Measurements from ENCODE around the gene AMPD3. TPM values are rescaled to one million over a fixed set of nuclear protein-coding genes. Genes with fewer than 3 reads are reported as not detected.

Gene AMPD3
- total RNA-seq, 1 donor from 2014 or later, result 7.1 TPM

DNA sequence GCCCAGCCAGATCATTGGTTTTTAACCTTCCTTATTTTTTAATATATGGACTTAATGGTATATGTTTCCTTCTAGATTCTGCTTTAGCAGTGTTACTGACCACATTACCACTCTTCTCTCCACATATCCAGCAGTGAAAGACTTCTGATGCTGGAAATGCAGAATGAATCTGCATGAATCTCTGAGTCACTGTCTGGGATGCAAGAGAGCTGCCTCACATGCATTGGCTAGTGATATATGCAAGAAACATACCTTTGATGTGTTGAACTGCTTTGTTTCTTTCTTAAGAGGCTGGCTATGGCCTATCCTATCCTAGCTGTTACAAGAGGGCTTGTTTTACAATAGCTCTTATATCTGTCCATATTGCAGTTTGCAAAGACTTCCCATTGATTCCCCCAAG is 16.6 kb upstream of the AMPD3 start:
- no peak for DNase-seq (ENCODE audit: low read depth)
- no peak overlapping the region for H3K4me3 ChIP-seq (ENCODE audit: low read depth, low read length)
- TF ChIP-seq, protein P1, sequence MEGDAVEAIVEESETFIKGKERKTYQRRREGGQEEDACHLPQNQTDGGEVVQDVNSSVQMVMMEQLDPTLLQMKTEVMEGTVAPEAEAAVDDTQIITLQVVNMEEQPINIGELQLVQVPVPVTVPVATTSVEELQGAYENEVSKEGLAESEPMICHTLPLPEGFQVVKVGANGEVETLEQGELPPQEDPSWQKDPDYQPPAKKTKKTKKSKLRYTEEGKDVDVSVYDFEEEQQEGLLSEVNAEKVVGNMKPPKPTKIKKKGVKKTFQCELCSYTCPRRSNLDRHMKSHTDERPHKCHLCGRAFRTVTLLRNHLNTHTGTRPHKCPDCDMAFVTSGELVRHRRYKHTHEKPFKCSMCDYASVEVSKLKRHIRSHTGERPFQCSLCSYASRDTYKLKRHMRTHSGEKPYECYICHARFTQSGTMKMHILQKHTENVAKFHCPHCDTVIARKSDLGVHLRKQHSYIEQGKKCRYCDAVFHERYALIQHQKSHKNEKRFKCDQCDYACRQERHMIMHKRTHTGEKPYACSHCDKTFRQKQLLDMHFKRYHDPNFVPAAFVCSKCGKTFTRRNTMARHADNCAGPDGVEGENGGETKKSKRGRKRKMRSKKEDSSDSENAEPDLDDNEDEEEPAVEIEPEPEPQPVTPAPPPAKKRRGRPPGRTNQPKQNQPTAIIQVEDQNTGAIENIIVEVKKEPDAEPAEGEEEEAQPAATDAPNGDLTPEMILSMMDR (conservative IDR thresholded peaks at IDR 0.05; ENCODE audit: low read depth, low read length), result no peak

DNA sequence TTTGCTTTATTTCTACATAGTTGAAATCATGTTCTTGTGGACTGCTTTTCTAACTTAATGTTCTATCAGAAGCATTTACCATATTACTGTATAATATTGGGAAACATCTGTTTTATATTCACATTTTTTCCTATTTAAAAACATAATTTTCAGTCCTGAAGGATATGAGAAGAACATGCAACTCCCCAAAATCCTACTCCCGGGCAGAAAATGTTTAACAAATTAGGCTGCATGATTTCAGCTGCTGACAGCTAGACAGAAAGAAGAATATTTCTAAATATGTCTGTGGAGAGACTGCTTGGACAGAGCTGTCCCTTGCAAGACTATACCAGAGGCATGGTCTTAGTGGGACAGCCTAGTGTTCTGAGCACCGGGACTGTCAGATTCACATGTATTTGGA is 15.7 kb upstream of the AMPD3 start:
- TF ChIP-seq, protein P1 (conservative IDR thresholded peaks at IDR 0.05; ENCODE audit: low read depth, low read length), result no peak
- no peak for DNase-seq (ENCODE audit: low read depth)

DNA sequence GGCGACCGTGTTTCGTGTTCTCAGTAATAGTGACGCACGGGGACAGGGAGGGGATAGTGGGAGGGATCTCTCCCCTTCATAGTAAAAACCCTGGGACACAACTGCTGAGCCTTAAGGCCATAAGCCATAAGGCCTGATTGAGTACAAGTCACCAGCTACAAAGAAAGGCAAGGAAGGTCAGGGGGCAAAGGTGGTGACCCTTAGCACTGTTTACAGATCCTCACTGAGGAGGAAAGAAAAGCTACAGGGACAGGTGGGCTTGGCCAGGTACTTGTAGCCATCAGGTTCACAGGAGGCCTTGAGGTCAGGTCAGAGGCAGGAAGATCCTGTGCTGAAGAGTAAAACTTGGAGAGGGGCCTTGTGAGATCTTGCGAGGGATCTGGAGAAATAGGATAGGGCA is 15.1 kb upstream of the AMPD3 start:
- TF ChIP-seq, protein P1 (conservative IDR thresholded peaks at IDR 0.05; ENCODE audit: low read depth, low read length), result no peak
- H3K4me3 ChIP-seq (ENCODE audit: low read depth, low read length), result no peak overlapping the region
- no peak for DNase-seq (ENCODE audit: low read depth)

More for the DNA sequence above, 15.7 kb upstream of the AMPD3 start:
- H3K4me3 ChIP-seq (ENCODE audit: low read depth, low read length), result no peak overlapping the region

DNA sequence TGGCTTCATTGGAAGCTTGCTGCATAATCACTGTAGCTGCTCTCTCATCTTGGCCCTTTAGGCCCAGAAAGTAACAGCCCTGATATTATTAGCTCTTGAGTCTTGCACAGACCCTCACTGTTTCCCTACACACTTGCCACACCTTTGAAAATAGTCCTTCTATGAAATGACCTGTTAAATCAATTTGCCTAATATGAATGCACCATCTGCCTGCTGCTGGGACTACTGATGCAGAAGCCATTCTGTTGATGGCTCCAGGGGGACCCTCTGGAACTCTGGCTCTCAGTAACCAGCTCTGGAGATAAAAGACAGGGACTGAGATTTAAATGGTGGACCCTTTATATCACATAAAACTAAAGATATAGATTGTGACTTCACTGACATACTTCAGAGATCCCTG is 14.7 kb upstream of the AMPD3 start:
- DNase-seq (ENCODE audit: low read depth), result no peak
- H3K4me3 ChIP-seq (ENCODE audit: low read depth, low read length), result no peak overlapping the region
- TF ChIP-seq, protein P1 (conservative IDR thresholded peaks at IDR 0.05; ENCODE audit: low read depth, low read length), result no peak

DNA sequence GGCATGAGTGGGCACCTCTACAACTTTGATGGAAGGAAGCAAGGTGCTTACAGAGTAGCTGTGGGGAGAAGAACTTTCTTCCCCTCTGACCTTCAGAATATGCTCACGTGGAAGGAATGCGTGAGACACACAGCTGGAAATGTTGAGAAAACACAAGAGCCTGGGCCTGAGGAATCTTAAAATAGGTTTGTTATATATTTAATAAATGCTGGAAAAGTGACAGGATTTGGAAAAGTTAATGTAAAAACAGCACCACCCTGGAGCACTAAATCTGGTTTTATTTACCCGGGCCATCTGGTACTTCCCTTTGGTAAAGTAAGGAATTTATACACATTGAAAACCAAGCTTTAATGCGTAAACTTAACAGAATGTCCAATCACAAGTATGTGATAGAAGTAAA is 14.0 kb upstream of the AMPD3 start:
- DNase-seq (ENCODE audit: low read depth), result no peak
- TF ChIP-seq, protein P1 (conservative IDR thresholded peaks at IDR 0.05; ENCODE audit: low read depth, low read length), result no peak
- no peak overlapping the region for H3K4me3 ChIP-seq (ENCODE audit: low read depth, low read length)

DNA sequence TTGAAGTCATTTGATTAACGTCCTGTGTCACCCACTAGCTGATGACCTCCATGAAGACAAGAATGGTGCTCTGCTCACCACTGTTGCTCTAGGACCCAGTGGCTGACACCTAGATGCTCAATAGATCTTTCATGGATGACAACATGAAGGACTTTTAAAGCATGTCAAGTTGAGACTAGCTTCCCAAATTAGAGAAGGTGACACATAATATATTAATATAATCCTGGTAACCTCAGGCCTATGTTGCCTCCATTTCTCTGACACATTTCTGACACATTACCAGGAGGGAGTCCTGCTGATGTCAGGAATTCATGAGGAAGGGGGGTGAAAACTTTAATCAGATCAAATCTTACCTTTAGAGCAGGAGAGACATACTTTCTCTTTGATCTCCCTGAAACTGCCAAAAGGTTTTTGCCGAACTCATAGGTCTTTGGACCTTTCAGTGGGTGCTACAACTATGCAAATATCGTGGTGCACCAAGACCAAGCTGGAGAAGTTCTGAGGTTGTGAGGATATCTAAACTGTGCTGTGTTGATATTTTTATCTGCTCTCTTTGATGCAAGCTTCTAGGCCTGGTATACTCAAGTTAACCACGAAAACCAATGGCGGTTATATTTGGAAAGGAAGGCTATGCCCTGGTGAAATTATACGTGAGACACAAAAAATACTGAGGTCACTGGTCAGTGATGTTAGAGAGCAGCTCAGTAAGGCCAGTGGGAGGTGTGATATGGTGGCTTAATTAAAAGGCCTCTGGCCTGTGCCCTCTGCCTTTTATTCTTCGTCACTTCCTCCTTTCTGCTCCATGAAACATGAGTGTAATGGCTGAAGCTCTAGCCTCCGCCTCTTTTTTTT is 13.2 kb upstream of the AMPD3 start:
- TF ChIP-seq, protein P1 (conservative IDR thresholded peaks at IDR 0.05; ENCODE audit: low read depth, low read length), result no peak
- no peak overlapping the region for H3K4me3 ChIP-seq (ENCODE audit: low read depth, low read length)
- no peak for DNase-seq (ENCODE audit: low read depth)

DNA sequence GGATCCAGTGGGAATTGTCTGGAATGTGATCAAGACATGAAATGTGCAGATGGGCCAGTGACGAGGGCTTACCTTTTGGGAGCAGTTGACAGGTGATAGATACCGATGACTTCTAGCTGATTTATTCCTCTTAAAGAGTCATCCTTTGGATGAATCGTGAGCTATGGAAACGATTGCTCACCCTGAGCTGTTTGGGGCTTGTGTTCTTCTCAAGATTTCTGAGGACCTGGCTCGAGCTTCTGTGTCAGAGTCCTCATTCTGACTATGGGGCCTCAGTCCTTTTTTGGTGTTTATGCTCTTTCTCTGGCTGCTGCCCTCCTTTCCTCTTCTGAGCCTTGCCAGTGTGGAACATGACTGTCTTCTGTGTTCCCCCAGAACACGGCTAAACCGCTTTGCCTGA is 11.9 kb upstream of the AMPD3 start:
- no peak overlapping the region for H3K4me3 ChIP-seq (ENCODE audit: low read depth, low read length)
- TF ChIP-seq, protein P1 (conservative IDR thresholded peaks at IDR 0.05; ENCODE audit: low read depth, low read length), result no peak
- no peak for DNase-seq (ENCODE audit: low read depth)
